Subcutaneous adipose tissue (tissue), 4 donors: ENCODE data around the gene TRIL. TPM values are rescaled to one million over a fixed set of nuclear protein-coding genes. Genes with fewer than 3 reads are reported as not detected.

Source experiments
- CTCF ChIP-seq: fragments of 450-650 bp; IDR thresholded peaks from one replicate; pipeline ENCODE4 v1.5.1; 2016; ENCODE audit warnings: low read depth, mild to moderate bottlenecking, control low read depth, antibody characterized with exemption, moderate library complexity
- total RNA-seq, 4 donors: library from RNA; depleted of rRNA; stranded (reverse); fragments of >200 nt; gene quantifications; one replicate each; pipeline ENCODE4 v1.1.0, GENCODE V29; 2016

The TRIL gene
- total RNA-seq, 4 donors from 2014 or later: 0.65 to 2.8 (median 0.89) TPM

GRCh38 chr7:28964056-28964455, 5.9 kb upstream of the TRIL start:
- TF ChIP-seq CTCF: no peak

GRCh38 chr7:28961972-28962371, 3.8 kb upstream of the TRIL start:
- no peak for TF ChIP-seq CTCF

GRCh38 chr7:28960071-28960840, 2.1 kb upstream of the TRIL start:
- no peak for TF ChIP-seq CTCF

- no peak for TF ChIP-seq CTCF
These were observed 834 bp upstream of the TRIL start for GRCh38 chr7:28958980-28959347.

- no peak for TF ChIP-seq CTCF
These were observed 337 bp downstream of the TRIL start for GRCh38 chr7:28957751-28958234.

GRCh38 chr7:28957064-28957750, 923 bp downstream of the TRIL start:
- TF ChIP-seq CTCF: no peak

- no peak for TF ChIP-seq CTCF
These were observed 1.5 kb downstream of the TRIL start for GRCh38 chr7:28956608-28957063.
